ENCODE data around the gene EPHB2. TPM values are rescaled to one million over a fixed set of nuclear protein-coding genes. Genes with fewer than 3 reads are reported as not detected.

Gene EPHB2
- total RNA-seq, 1 donor from 2014 or later, result 3.9 TPM

GRCh38 chr1:22714455-22714854 is 3.8 kb downstream of the EPHB2 start:
- no peaks in the 10 kb centered on the region for H3K9me3 ChIP-seq
- intact Hi-C loops (cut with DNase I), result no loop called here
- peaks cover 19% of the 10 kb centered on the region for H3K4me1 ChIP-seq
- H3K27ac ChIP-seq, result no peak overlapping the region
- TF ChIP-seq POLR2A (IDR thresholded peaks at IDR 0.05) (no peak), POLR2AphosphoS5 (IDR thresholded peaks at IDR 0.05; ENCODE audit: insufficient read depth in 1 of 2, low read depth in 1 of 2) (no peak), CTCF (IDR thresholded peaks at IDR 0.05) (no peak)
- H3K36me3 ChIP-seq, result no peaks in the 10 kb centered on the region
- no peaks in the 10 kb centered on the region for H3K27me3 ChIP-seq
- no peak overlapping the region for H3K4me3 ChIP-seq
- DNase-seq (ENCODE audit: extremely low spot score in 2 of 2), result no peak

- Histone ChIP-seq H3K4me3 (no peak overlapping the region), H3K36me3 (no peaks in the 10 kb centered on the region), H3K9me3 (no peaks in the 10 kb centered on the region), H3K4me1 (peaks cover 4% of the 10 kb centered on the region), H3K27ac (no peak overlapping the region), H3K27me3 (no peaks in the 10 kb centered on the region)
- TF ChIP-seq POLR2A (IDR thresholded peaks at IDR 0.05), result no peak
- TF ChIP-seq POLR2AphosphoS5 (IDR thresholded peaks at IDR 0.05; ENCODE audit: insufficient read depth in 1 of 2, low read depth in 1 of 2), result no peak
- TF ChIP-seq CTCF (IDR thresholded peaks at IDR 0.05), result no peak
- DNase-seq (ENCODE audit: extremely low spot score in 2 of 2), result no peak
- intact Hi-C loops (cut with DNase I), result no loop called here
Measured at GRCh38 chr1:22717037-22717760, 6.6 kb downstream of the EPHB2 start.

GRCh38 chr1:22721122-22721873 is 10.7 kb downstream of the EPHB2 start:
- no peak for TF ChIP-seq POLR2AphosphoS5 (IDR thresholded peaks at IDR 0.05; ENCODE audit: insufficient read depth in 1 of 2, low read depth in 1 of 2)
- no peak for TF ChIP-seq CTCF (IDR thresholded peaks at IDR 0.05)
- TF ChIP-seq POLR2A (IDR thresholded peaks at IDR 0.05), result no peak
- no peak overlapping the region for H3K27ac ChIP-seq
- no peaks in the 10 kb centered on the region for H3K4me1 ChIP-seq
- no peaks in the 10 kb centered on the region for H3K27me3 ChIP-seq
- no peak for DNase-seq (ENCODE audit: extremely low spot score in 2 of 2)
- intact Hi-C loops (cut with DNase I), result no loop called here
- no peak overlapping the region for H3K4me3 ChIP-seq
- no peaks in the 10 kb centered on the region for H3K36me3 ChIP-seq
- no peaks in the 10 kb centered on the region for H3K9me3 ChIP-seq

- H3K4me1 ChIP-seq, result no peaks in the 10 kb centered on the region
- intact Hi-C loops (cut with DNase I), result no loop called here
- no peak overlapping the region for H3K4me3 ChIP-seq
- no peaks in the 10 kb centered on the region for H3K9me3 ChIP-seq
- TF ChIP-seq POLR2AphosphoS5 (IDR thresholded peaks at IDR 0.05; ENCODE audit: insufficient read depth in 1 of 2, low read depth in 1 of 2) (no peak), CTCF (IDR thresholded peaks at IDR 0.05) (no peak), POLR2A (IDR thresholded peaks at IDR 0.05) (no peak)
- no peak for DNase-seq (ENCODE audit: extremely low spot score in 2 of 2)
- H3K36me3 ChIP-seq, result no peaks in the 10 kb centered on the region
- no peaks in the 10 kb centered on the region for H3K27me3 ChIP-seq
- no peak overlapping the region for H3K27ac ChIP-seq
Measured at GRCh38 chr1:22722901-22723550, 12.4 kb downstream of the EPHB2 start.

All from vagina (tissue), 2 donors.